ENCODE measurements around the gene WDR27.

Gene WDR27

DNA sequence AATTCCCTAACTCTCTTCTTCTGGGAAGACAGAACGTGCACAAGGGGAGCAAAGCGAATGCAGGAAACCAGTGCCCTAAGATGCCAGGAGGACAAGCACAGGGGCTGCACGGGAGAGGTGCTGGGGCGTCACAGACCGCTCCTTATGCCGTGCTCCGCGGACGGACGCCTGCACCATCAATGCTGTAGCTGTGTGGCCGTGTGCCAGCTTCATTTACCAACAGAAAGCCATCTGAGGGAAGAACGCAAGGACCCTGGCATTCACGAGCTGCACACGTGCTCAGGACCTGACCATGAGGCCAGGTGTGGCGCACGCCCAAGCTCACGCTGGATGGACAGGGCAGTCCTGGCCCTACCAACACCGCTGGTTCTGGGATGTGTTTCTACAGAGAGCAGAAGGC, 35.4 kb downstream of the WDR27 start:
- H3K4me3 ChIP-seq (ENCODE audit: low read depth, low read length) = no peak overlapping the region
- no peak for DNase-seq (ENCODE audit: low read depth)
- no peak for TF ChIP-seq CTCF (IDR thresholded peaks at IDR 0.05; ENCODE audit: low read depth, low read length, missing control alignments)

DNA sequence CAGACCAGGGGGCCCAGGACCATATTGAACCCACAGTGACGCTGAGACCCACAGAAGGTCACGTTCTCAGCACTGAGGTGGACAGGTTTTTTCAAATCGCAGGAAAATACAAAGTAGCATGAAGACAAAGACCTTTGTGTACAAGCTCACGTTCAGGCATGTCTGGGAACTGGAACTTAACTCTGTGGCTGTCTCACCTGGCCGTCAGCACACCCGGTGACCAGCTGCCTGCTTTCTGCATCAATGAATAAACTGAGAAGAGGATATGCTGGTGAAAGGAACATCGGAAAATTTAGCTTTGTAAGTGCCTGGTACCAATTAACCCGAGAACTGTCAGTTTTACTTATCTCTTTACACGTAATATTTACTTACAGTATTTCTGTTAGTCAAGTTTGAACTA, 36.5 kb downstream of the WDR27 start:
- no peak overlapping the region for H3K4me3 ChIP-seq (ENCODE audit: low read depth, low read length)
- DNase-seq (ENCODE audit: low read depth) = no peak
- TF ChIP-seq CTCF (IDR thresholded peaks at IDR 0.05; ENCODE audit: low read depth, low read length, missing control alignments) = no peak

DNA sequence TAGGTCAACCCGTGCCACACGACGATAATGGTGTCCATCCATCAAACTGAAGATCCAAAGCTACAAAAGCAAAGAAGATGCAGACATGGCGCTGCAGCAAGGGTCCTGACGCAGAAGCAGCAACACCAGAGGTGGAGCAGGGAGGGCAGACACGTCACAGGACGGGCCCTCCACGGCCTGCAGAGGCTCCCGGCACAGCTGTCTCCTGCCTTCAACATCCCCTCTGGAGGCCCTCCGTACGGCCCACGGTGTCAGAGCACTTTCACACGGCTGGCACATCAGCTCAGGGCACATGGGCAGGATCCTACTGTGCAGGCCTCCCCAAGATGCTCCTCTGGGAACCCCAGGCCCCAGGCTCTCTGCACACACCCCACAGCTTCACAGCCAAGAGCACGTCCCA, 37.6 kb downstream of the WDR27 start:
- H3K4me3 ChIP-seq (ENCODE audit: low read depth, low read length) = no peak overlapping the region
- no peak for TF ChIP-seq CTCF (IDR thresholded peaks at IDR 0.05; ENCODE audit: low read depth, low read length, missing control alignments)
- DNase-seq (ENCODE audit: low read depth) = no peak

- TF ChIP-seq CTCF (IDR thresholded peaks at IDR 0.05; ENCODE audit: low read depth, low read length, missing control alignments) = no peak
- H3K4me3 ChIP-seq (ENCODE audit: low read depth, low read length) = no peak overlapping the region
- DNase-seq (ENCODE audit: low read depth) = no peak
Observed at GRCh38 chr6:169663468-169663867, 38.4 kb downstream of the WDR27 start.

DNA sequence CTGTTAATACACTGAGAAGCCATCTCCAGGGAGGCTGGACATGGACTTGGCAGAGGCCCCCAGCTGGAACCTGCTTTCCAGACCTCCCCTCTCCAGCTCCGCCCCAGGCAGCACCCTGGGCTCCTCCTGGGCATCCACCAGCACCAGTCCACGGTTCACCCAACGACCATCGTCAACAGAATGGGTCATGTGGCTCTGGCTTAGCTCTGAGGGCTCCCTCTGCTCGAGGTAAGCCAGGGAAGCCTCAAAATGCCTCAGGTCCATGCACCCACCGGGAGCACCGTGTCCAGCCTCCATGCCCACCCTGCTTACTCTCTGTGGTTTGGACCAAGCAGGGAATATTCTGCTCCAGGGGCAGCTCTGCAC, 40.5 kb downstream of the WDR27 start:
- no peak for TF ChIP-seq CTCF (IDR thresholded peaks at IDR 0.05; ENCODE audit: low read depth, low read length, missing control alignments)
- H3K4me3 ChIP-seq (ENCODE audit: low read depth, low read length) = no peak overlapping the region
- no peak for DNase-seq (ENCODE audit: low read depth)

GRCh38 chr6:169660751-169661390, 41.0 kb downstream of the WDR27 start:
- DNase-seq (ENCODE audit: low read depth) = no peak
- TF ChIP-seq CTCF (IDR thresholded peaks at IDR 0.05; ENCODE audit: low read depth, low read length, missing control alignments) = no peak
- no peak overlapping the region for H3K4me3 ChIP-seq (ENCODE audit: low read depth, low read length)

DNA sequence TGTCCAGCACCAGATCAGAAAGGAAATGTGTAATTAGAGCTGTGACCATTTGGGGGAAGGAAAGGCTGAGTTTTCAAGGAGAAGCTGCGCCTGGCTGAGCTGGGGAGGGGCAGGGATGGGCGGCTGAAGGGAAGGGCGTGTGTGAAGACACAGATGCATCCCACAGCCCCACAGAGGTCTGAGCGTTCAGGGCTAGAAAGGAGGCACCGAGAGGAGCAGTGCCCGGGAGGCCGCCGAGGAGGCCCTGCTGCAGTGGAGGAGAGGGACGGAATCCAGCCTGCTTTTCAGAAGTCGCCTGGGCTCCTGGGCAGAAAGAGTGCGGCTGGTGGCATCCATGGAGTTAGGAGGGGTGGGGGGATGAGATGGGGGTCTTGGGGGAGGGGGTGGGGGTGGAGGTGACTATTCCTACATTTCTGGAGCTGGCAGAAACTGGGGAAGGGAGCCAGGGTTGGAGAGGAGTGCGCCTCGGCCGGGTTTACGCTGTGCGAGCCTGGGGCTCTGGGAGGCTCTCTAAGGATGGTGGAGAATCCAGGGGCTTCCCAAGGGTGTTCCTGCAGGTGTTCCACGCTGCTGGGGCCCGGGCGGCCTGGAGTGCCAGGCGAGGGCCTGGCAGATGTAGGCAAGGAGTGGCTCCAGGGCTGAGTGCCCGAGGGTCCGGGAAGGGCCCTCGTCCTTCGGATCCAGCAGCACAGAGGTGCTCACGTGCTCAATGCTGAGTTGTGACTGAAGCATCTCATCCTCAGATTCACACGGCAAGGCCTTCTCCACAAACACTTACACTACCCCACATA, 41.8 kb downstream of the WDR27 start:
- DNase-seq (ENCODE audit: low read depth) = no peak
- TF ChIP-seq CTCF (IDR thresholded peaks at IDR 0.05; ENCODE audit: low read depth, low read length, missing control alignments) = no peak
- H3K4me3 ChIP-seq (ENCODE audit: low read depth, low read length) = no peak overlapping the region
